Mesendoderm (in vitro differentiated cells): ENCODE results near the gene RPL31.
"Not testable (repeated sequence)": the region's sequence is repeated elsewhere in the genome, so short reads cannot be mapped to it uniquely, and the experiment has no call there.

Experiments
- DNase-seq: peaks from one replicate; pipeline ENCODE4 v3.0.0; 2013
- H2AK5ac ChIP-seq: 2 replicates; pipeline ENCODE4 v1.6.1; 2013; ENCODE audit warnings: low read length, inconsistent platforms
- H2BK120ac ChIP-seq: 2 replicates; pipeline ENCODE4 v1.6.1; 2013; ENCODE audit warnings: low read depth, mild to moderate bottlenecking, low read length, moderate library complexity, mixed read lengths
- H2BK15ac ChIP-seq: replicated peaks from 2 replicates; pipeline ENCODE4 v1.6.1; 2013; ENCODE audit warnings: low read depth, mild to moderate bottlenecking, moderate library complexity
- H2BK5ac ChIP-seq: 2 replicates; pipeline ENCODE4 v1.6.1; 2013; ENCODE audit warnings: low read length, inconsistent platforms
- H3K18ac ChIP-seq: 2 replicates; pipeline ENCODE4 v1.6.1; 2013; ENCODE audit warnings: mild to moderate bottlenecking, low read length, mixed read lengths
- H3K23ac ChIP-seq: one replicate; pipeline ENCODE4 v1.6.1; 2013; ENCODE audit warnings: low read length
- H3K27ac ChIP-seq: 2 replicates; pipeline ENCODE4 v1.5.1; 2013; ENCODE audit warnings: low read depth, mild to moderate bottlenecking, inconsistent platforms, low read length, moderate library complexity
- H3K27me3 ChIP-seq: 2 replicates; pipeline ENCODE4 v1.6.1; 2013; ENCODE audit warnings: low read length, control low read depth, mild to moderate bottlenecking, inconsistent platforms; ENCODE audit not compliant: insufficient read depth, poor library complexity
- H3K36me3 ChIP-seq: 2 replicates; pipeline ENCODE4 v1.6.1; 2013; ENCODE audit warnings: low read length, inconsistent platforms; ENCODE audit not compliant: control insufficient read depth, insufficient read depth
- H3K4ac ChIP-seq: one replicate; pipeline ENCODE4 v1.6.1; 2013; ENCODE audit warnings: low read depth, mild to moderate bottlenecking, low read length, moderate library complexity
- H3K4me1 ChIP-seq: 2 replicates; pipeline ENCODE4 v1.6.1; 2013; ENCODE audit warnings: low read depth, low read length, inconsistent platforms; ENCODE audit not compliant: control insufficient read depth
- H3K4me2 ChIP-seq: 2 replicates; pipeline ENCODE4 v1.6.1; 2013; ENCODE audit warnings: low read length
- H3K4me3 ChIP-seq: 2 replicates; pipeline ENCODE4 v1.5.1; 2013; ENCODE audit warnings: mild to moderate bottlenecking, low read length
- H3K56ac ChIP-seq: one replicate; pipeline ENCODE4 v1.6.1; 2013; ENCODE audit warnings: low read length
- H3K79me1 ChIP-seq: 2 replicates; pipeline ENCODE4 v1.6.1; 2013; ENCODE audit warnings: low read length, inconsistent platforms
- H3K79me2 ChIP-seq: 2 replicates; pipeline ENCODE4 v1.6.1; 2013; ENCODE audit warnings: mild to moderate bottlenecking, low read length; ENCODE audit not compliant: control insufficient read depth, insufficient read depth
- H3K9ac ChIP-seq: 2 replicates; pipeline ENCODE4 v1.6.1; 2013; ENCODE audit warnings: low read length, inconsistent platforms
- H4K5ac ChIP-seq: one replicate; pipeline ENCODE4 v1.6.1; 2013; ENCODE audit warnings: low read length
- H4K8ac ChIP-seq: one replicate; pipeline ENCODE4 v1.6.1; 2013; ENCODE audit warnings: low read depth, mild to moderate bottlenecking, control low read depth, low read length, moderate library complexity
- WGBS: extraction: QIAGEN DNeasy Blood & Tissue Kit; methylation state at CpG from one replicate; pipeline ENCODE4 v1.1.7; 2013; ENCODE audit warnings: low lambda C conversion rate, missing lambda C conversion rate; ENCODE audit not compliant: insufficient coverage; ENCODE audit errors: extremely low coverage; 5-methylcytosine and 5-hydroxymethylcytosine counted together

Gene RPL31

GRCh38 chr2:101048756-101049155 is 46.7 kb downstream of the RPL31 start:
- Histone ChIP-seq H3K27me3 (no peaks in the 10 kb centered on the region), H3K18ac (no peak overlapping the region), H3K23ac (no peak overlapping the region), H4K5ac (no peak overlapping the region), H4K8ac (no peak overlapping the region), H3K27ac (no peak overlapping the region), H3K36me3 (no peaks in the 10 kb centered on the region), H3K9ac (no peak overlapping the region), H2BK5ac (no peak overlapping the region), H3K4me1 (no peaks in the 10 kb centered on the region), H3K79me2 (no peaks in the 10 kb centered on the region), H2BK15ac (no peak overlapping the region), H2BK120ac (no peak overlapping the region), H3K79me1 (no peaks in the 10 kb centered on the region), H3K56ac (no peak overlapping the region), H3K4ac (no peak overlapping the region), H3K4me2 (no peak overlapping the region), H2AK5ac (no peak overlapping the region), H3K4me3 (no peak overlapping the region)
- DNase-seq, result no peak
- WGBS, result no CpG with 5 or more reads among the region's 3 CpGs

- WGBS, result no CpG with 5 or more reads among the region's 6 CpGs
- not testable (repeated sequence) for H3K27me3 ChIP-seq, H3K4ac ChIP-seq
These were observed 48.8 kb downstream of the RPL31 start for GRCh38 chr2:101050886-101051285.

GRCh38 chr2:101052147-101052546 is 50.1 kb downstream of the RPL31 start:
- Histone ChIP-seq H3K79me1 (no peaks in the 10 kb centered on the region), H3K56ac (no peak overlapping the region)

More at GRCh38 chr2:101050886-101051285, 48.8 kb downstream of the RPL31 start:
- not testable (repeated sequence) for H3K9ac ChIP-seq, H3K56ac ChIP-seq, H3K79me2 ChIP-seq, H2BK120ac ChIP-seq, H3K4me2 ChIP-seq, H3K4me1 ChIP-seq, H2AK5ac ChIP-seq, H3K18ac ChIP-seq, H3K4me3 ChIP-seq, H2BK5ac ChIP-seq, H3K23ac ChIP-seq, DNase-seq, H3K36me3 ChIP-seq, H3K79me1 ChIP-seq, H2BK15ac ChIP-seq, H4K8ac ChIP-seq, H4K5ac ChIP-seq, H3K27ac ChIP-seq

GRCh38 chr2:101053117-101053516 is 51.0 kb downstream of the RPL31 start:
- WGBS, result no CpG with 5 or more reads among the region's 3 CpGs
- Histone ChIP-seq H4K5ac (no peak overlapping the region), H3K27me3 (no peaks in the 10 kb centered on the region), H3K4ac (no peak overlapping the region), H2BK5ac (no peak overlapping the region), H4K8ac (no peak overlapping the region), H3K23ac (no peak overlapping the region), H2BK120ac (no peak overlapping the region), H2AK5ac (no peak overlapping the region), H3K79me1 (no peaks in the 10 kb centered on the region), H3K36me3 (no peaks in the 10 kb centered on the region), H3K4me1 (no peaks in the 10 kb centered on the region), H2BK15ac (no peak overlapping the region), H3K4me2 (no peak overlapping the region), H3K27ac (no peak overlapping the region), H3K4me3 (no peak overlapping the region), H3K56ac (no peak overlapping the region), H3K9ac (no peak overlapping the region), H3K18ac (no peak overlapping the region), H3K79me2 (no peaks in the 10 kb centered on the region)
- no peak for DNase-seq

More at GRCh38 chr2:101052147-101052546, 50.1 kb downstream of the RPL31 start:
- H3K4me3 ChIP-seq, result no peak overlapping the region
- no peak overlapping the region for H3K18ac ChIP-seq
- no peak for DNase-seq
- H2BK120ac ChIP-seq, result no peak overlapping the region
- no peak overlapping the region for H4K5ac ChIP-seq
- H3K36me3 ChIP-seq, result no peaks in the 10 kb centered on the region
- no peak overlapping the region for H2BK15ac ChIP-seq
- no peak overlapping the region for H2BK5ac ChIP-seq
- no peak overlapping the region for H4K8ac ChIP-seq
- H3K4me1 ChIP-seq, result no peaks in the 10 kb centered on the region
- no peaks in the 10 kb centered on the region for H3K79me2 ChIP-seq
- no peak overlapping the region for H3K9ac ChIP-seq
- H3K27me3 ChIP-seq, result no peaks in the 10 kb centered on the region
- no peak overlapping the region for H3K23ac ChIP-seq
- H2AK5ac ChIP-seq, result no peak overlapping the region
- no peak overlapping the region for H3K4me2 ChIP-seq
- H3K4ac ChIP-seq, result no peak overlapping the region
- no peak overlapping the region for H3K27ac ChIP-seq
- WGBS, result no CpG with 5 or more reads among the region's 5 CpGs
